GM21723 (cell line): Measurements from ENCODE around the gene AKAP8.
"Not testable (repeated sequence)": the region's sequence is repeated elsewhere in the genome, so short reads cannot be mapped to it uniquely, and the experiment has no call there.

Experiments
- ATAC-seq: cut with Tn5 transposase; IDR thresholded peaks from one replicate; pipeline ENCODE4 v1.9.1; 2021; ENCODE audit warnings: mild to moderate bottlenecking, moderate library complexity; ENCODE audit not compliant: unreplicated experiment

Gene AKAP8

DNA sequence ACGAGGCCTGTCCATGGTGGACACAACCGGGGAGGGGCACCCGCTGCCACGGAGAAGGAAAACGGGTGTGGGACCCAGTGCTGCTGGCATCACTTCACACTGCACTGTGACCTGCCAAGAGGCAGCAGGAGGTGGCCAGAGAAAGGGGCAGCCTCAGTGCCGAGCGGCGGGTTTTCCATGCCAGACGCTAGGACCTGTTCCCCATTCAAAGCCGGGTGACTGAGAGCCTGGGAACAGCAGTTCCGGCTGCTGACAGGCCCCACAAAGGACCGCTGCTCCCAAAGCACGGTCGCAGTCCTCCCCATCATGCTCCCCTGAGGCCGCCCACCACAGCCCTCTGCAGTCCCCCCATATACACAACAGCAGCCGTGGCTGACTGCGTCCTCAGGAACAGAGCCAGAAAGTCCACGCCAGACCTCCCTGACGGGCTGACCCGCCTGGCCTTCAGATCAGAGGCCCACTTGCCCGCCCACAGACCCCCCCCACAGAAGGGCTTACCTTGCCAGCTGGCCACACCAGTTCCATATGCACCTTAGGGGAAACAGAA, 5.4 kb downstream of the AKAP8 start:
- no peak for ATAC-seq

DNA sequence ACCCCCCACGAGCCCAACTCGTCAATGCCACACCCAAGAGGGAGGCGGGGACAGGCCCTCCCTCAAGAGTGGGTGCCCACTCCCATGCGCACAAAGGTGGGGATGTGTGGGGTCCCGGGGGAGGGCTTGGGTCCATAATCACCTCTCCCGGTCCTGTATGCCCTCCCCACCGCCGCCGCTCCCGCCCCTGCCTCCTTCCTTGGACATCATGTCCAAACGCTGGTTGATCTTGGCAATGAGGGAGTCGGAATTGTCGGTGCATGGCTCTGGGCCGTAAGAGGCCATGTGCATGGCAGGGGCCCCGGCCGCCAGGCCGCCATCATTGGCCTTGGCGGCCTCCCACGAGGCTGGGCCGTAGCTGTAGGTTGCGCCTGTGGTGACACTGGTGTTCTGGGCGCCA, 5.9 kb downstream of the AKAP8 start:
- ATAC-seq = no peak

DNA sequence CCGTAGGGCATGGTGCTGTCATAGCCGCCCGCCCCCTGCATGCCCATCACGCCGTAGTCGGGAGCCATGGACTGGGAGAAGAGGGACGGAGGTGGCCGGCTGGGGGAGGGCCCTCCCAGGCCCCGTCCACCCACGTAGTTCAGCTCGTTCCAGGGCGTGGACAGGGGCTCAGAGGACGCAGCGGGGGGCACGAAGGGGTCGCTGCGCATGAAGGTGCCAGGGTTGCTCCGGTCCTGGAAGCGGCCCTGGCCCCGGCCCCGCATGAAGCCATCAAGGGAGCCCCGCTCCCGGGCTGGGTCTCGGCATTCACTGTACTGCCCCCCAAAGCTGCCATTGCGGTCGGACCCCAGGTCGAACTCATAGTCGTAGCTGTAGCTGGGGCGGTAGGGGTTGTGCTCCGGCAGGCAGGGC, 6.7 kb downstream of the AKAP8 start:
- ATAC-seq = no peak

DNA sequence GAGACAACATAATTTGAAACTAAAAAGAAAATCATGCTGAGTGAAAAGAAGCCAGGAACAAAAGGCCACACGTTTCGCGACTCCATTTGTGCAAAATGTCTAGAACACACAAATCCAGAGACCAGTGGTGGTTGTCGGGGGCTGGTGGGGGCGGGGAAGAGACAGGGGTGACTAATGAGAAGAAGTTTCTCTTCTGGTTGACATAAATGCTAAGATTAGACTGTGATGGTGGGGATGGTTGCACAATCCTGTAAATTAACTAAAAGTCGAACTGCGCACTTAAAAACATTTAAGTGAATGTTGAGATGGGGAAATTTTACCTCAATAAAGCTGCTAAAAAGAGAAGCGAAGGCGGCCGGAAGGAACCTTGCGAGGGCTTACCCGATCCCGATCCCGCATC, 7.1 kb downstream of the AKAP8 start:
- ATAC-seq = no peak

DNA sequence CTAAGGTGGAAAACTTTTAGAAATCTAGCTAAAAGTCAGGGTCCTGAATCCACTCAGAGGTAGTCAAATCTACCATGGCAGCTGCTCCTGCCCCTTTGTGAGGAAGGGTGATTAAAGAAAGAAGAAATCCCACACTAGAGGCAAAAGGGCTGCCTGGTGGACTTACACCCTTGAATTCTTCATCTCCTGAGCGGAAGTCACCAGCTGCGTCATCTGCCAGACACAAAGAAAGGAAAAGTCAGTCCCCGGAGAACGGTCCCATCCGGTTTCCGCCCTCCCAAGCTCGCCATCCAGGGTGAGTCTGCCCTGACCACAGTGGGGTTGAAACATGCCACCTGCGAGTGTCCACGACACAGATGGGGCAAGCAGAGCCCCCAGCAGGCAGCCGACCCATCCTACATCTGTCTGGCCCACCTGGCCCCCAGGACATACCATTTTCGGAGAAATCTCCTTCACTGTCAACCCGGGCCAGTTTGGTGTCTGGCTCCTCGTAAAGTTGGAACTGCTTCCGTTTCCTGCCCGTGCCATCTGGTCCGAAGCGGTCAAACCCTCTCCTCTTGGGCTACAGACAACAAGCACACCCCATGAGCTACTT, 7.7 kb downstream of the AKAP8 start:
- no peak for ATAC-seq

DNA sequence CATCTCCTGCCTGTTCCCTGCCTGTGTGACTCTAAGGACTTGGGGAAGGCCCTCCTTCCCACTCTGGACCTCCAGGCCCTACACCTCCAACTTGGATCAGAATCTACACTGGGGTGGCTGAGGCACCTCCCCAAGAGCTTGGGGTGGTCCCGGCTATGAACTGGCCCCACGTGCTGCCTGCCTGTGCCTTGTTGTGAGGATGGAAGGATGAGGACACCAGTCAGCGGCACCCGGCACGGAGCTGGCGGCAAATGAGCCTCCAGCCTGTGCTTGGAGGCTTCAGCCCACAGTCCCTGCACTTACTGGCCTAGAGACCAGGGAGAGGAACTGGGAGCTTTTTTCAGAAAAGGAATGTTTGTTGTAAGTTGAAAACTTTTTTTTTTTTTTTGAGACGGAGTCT, 8.5 kb downstream of the AKAP8 start:
- ATAC-seq = no peak

DNA sequence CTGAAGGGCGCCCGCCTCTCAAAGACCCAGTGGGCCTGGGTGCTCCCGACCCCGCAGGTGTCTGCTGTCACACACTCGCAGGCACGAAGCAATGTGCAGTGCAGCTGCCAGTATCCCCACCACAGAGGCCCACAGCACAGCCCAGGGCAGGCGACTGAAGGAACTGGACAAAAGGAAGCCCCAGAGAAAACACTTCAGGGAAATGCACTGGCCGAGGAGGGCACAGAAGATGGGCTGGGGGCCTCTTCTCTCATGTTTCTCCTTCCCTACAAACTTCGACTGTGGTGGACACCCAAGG, 10.0 kb downstream of the AKAP8 start:
- ATAC-seq = no peak

DNA sequence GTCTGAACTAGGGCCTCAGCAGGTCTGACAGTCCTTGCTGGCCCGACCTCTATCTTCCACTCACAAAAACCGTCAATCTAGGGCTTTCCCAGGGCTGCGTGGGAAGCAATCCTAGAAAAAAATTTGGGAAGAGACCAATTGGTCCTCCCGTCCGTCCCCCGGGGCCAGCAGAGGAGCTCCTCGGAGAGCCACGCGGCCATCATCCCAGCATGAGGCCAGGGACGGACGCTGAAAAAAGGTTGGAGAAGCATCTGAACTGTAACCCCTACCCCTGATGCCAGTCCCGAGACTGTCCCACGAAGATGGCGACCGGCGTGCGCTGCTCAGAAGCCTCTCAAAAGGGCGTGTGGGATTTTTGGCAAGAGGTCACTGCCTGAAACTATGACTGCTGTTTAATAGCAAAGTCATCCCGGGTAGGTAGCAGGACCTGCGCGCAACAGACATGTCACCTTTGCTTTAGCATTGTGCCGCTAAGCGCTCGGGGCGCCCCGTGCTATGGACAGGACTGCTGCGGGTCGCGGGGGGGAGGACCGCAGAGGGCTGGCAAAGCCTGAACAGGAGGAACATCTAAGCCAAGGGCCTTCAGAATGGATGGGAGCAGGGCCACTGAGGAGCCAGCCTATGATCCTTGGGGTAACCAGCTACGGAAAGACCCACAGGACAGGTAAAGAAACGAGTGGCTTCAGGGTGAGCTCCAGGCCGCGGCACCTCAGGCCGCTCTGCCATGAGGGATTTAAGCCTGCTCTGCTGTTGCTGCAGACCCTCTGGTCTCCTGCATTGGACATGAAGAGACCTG, 10.6 kb downstream of the AKAP8 start:
- ATAC-seq = no peak

DNA sequence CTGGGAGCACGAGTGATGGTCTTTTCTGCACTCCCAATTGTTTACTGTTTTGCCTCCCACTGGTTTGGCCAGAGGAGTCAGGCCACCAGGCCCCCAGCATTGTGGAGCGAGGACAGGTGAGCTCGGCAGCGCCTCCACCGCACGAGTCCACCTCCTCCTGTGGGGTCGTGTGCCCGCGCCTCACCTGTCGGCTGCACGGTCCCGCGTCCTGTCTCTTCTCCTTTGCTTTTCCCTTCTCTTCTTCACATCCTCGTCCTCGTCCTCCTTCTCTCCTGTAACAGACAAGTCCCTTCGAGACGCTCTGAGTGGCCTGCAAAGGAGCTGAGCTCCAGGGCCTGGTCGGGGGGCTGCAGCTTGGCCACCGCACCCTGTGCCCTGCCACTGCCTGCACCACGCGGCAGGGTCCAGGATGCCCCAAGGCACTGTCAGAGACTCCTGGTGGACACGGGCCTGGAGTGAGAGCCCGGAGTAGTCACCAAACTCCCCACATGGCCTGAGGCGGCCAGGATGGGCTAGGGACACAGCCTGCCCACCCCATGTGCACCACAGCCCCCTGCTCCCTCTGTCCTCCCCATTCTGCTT, 11.4 kb downstream of the AKAP8 start:
- ATAC-seq = no peak

DNA sequence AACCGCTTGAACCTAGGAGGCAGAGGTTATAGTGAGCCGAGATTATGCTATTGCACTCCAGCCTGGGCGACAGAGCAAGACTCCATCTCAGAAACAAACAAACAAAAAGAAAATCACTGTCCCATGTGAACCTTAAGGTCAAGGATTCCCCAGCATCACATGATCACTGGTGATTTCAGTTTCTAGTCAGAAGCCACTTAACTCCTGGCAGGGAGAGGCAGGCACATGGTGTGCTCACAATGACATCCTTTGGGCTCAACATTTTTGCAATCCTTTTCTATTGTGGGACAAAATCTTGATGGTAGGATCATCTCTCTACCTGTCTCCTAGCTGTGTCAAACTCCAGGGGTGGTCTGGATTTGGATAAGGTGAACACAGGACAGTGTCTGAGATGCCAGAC, 12.1 kb downstream of the AKAP8 start:
- ATAC-seq = no peak

DNA sequence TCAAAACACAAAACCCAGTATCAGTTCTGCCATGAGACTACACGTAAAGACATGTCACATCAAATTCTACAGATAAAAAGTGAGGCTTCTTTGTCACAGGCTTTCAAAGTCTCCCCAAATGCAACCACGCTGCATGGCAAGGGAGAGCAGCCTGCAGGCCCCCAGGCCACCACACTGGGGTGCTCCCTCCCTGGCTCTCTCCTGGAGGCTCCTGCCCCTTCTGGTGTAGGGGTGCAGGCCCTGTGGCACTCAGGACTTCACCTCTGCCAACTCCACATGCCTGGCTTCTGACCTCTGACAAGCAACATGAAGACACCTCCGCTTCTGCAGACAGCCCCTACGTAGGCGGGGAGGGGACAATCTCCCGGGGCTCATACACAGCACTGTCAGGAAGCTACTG, 14.3 kb downstream of the AKAP8 start:
- no peak for ATAC-seq

DNA sequence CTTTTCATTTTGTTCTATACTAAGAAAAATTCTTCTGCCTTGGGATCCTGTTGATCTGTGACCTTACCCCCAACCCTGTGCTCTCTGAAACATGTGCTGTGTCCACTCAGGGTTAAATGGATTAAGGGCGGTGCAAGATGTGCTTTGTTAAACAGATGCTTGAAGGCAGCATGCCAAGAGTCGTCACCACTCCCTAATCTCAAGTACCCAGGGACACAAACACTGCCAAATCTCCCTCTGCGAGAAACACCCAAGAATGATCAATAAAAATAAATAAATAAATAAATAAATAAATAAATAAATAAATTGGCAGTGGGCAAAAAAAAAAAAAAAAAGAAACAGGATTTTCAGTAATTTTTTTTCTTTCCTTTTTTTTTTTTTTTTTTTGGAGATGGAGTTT, 15.8 kb downstream of the AKAP8 start:
- ATAC-seq = not testable (repeated sequence)

DNA sequence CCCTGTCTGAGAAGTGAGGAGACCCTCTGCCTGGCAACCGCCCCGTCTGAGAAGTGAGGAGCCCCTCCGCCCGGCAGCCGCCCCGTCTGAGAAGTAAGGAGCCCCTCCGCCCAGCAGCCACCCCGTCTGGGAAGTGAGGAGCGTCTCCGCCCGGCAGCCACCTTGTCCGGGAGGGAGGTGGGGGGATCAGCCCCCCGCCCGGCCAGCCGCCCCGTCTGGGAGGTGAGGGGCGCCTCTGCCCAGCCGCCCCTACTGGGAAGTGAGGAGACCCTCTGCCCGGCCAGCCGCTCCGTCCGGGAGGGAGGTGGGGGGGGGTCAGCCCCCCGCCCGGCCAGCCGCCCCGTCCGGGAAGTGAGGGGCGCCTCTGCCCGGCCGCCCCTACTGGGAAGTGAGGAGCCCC, 16.5 kb downstream of the AKAP8 start:
- not testable (repeated sequence) for ATAC-seq

DNA sequence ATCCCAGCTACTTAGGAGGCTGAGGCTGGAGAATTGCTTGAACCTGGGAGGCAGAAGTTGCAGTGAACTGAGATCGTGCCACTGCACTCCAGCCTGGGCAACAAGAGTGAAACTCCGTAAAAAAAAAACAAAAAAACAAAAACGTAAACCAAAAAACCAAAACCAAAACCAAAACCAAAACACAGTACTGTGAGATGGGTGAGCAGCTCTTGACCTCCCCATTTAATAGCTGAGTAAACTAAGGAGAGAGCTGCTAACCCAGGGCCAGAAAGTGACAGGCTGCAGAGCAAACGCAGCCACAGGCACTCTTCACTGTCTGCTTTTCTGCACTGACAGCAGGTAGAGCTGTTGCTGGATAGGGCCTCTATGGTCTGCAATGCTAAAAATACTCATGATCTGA, 19.6 kb downstream of the AKAP8 start:
- ATAC-seq = not testable (repeated sequence)

DNA sequence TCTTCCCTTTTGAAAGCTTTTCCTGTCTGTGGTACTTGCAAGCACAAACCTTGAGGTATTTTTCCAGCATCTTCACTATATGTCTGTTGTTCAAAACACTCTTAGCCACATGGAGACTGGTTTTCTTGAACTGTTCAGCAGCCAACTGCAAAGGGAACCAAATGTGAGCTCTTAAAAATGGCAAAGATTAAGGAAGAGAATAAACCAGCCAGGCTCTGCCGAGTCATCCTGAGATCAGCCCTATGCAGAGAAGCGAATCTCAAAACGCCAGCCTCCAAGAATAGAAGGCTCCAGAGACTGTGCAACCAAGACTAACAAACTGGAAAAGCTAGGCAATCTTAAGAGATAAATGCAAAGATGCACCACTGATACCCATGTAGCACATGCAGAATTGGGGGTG, 20.7 kb downstream of the AKAP8 start:
- ATAC-seq = no peak

DNA sequence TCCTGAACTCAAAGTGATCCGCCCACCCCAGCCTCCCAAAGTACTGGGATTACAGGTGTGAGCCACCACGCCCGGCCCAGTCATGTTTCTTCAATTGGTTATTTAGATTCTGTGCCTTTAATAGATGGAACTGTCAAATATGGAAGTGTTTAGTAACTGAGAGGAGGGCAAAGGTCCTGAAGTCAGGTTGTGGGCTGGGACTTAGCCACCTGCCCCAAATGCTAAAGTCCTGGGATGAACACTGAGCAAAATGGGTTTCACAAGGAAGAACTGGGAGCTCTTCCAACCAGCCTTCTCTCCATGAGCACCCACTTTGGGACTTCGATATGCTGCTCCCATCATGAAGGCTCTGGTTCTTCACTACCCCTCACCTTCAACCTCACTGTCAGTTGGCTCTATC, 21.7 kb downstream of the AKAP8 start:
- ATAC-seq = no peak

DNA sequence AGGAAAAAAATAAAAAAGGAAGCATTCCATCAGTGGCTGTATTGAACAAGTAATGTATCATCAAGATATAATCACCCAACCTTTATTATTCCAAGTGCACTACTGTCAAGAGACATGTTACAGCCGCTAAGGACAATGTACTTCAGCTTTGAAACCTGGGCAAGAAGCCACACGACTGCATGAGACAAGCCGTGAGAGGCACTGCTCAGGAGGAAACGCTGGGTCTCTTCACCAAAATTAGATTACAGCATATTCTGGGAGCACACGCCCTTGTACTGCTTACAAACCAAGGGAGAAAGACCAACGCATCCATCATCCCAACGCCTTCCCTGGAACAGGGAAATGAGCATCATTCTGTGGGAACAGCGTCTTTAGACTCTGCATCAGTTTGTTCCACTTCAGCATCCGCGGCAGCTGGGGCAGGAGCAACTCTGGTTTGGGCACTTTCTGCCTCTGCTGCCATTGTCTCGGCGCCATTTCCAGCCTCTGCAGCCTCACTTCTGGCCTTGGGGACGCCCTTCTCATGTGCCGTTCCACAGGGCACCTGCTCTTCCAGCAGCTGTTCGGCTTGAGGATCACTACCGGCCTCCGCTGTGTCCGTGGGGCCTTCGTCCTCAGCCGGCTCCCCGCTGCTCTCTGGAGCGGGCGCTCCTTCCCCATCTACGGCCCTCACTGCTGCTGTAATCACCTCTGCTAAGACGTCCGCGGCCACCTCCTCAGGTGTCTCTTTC, 24.9 kb downstream of the AKAP8 start:
- ATAC-seq = no peak

DNA sequence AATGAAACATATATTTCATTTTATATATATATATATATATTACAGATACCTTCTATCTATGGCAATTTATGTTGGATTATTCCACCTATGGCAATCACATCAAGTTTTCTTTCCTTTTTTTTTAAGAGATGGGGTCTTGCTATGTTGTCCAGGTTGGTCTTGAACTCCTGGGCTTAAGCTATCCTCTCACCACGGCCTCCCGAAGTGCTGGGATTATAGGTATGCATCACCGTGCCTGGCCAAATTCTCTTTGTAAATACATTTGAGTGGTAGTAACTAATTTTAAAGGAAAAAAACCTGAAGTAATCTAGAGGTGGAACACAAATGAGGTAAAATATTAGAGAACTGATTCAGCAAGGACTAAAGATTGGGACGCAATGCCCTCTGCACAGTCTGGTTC, 25.7 kb downstream of the AKAP8 start:
- ATAC-seq = no peak

DNA sequence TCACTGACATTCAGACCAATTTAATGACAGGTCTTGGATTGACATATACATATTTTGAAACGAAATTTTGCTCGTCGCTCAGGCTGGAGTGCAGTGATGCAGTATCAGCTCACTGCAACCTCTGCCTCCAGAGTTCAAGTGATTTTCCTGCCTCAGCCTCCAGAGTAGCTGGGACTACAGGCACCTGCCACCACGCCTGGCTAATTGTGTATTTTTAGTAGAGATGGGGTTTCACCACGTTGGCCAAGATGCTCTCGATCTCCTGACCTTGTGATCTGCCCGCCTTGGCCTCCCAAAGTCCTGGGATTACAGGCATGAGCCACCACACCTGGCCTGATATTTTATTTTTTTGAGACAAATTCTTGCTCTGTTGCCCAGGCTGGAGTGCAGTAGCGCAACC, 27.1 kb downstream of the AKAP8 start:
- not testable (repeated sequence) for ATAC-seq

DNA sequence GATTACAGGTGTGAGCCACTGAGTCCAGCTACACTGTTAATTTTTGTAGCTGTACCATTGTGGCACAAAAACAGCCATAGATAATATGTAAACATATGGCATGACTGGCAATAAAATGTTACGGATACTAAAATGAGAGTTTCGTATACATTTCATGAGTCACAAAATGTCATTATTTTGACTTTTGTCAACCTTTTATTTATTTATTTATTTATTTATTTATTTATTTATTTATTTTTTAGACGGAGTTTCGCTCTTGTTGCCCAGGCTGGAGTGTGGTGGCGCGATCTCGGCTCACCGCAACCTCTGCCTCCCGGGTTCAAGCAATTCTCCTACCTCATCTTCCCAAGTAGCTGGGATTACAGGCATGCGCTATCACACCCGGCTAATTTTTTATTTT, 38.3 kb downstream of the AKAP8 start:
- ATAC-seq = not testable (repeated sequence)

DNA sequence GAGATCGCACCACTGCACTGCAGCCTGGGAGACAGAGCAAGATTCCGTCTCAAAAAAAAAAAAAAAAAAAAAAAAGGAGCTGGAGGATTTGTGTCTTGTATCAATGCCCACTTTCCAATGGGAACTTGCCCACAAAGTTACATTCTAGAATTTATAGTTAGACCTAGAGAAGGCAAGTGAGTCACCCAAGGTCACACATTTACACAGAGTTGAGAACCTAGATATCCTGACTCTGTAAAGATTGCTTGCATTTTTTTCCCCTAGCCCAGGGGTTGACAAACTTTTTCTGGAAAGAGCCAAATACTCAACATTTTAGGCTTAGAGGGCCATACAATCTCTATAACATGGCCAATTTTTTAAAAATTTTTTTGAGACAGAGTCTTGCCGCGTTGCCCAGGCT, 39.5 kb downstream of the AKAP8 start:
- no peak for ATAC-seq

DNA sequence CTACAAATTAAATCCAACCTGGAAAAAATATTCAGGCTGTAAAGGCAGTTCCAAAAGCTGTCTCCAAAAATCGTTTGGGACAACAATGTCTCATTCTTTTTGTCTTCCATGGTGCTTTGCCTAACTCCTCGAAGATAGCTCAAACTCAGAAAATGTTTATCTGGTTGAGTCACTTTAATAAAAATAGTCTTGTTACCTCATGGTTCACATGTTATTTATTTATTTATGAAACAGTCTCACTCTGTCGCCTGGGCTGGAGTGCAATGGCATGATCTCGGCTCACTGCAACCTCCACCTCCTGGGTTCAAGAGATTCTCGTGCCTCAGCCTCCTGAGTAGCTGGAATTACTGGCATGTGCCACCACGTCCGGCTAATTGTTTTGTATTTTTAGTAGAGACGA, 42.4 kb downstream of the AKAP8 start:
- ATAC-seq = no peak
